Thyroid gland (tissue), 4 donors: Measurements from ENCODE around the gene LDB2.

Experiments used
- CTCF ChIP-seq, 6 experiments: fragments of 200-600 bp in 3 of 6; fragments of 450-650 bp in 3 of 6; sonication (generic) in 3 of 6; IDR thresholded peaks; one replicate each; pipeline ENCODE4 v1.5.1; 2016 to 2019; ENCODE audit warnings: antibody characterized with exemption in 6 of 6, mild to moderate bottlenecking in 2 of 6, inconsistent platforms in 1 of 6, moderate library complexity in 1 of 6
- POLR2A ChIP-seq, 2 donors: fragments of 450-650 bp; IDR thresholded peaks; one replicate each; pipeline ENCODE4 v1.6.1; 2017; ENCODE audit warnings: antibody characterized with exemption in 2 of 2, mild to moderate bottlenecking in 2 of 2, moderate library complexity in 1 of 2

GRCh38 chr4:16713696-16714095 is 184.7 kb downstream of the LDB2 start:
- TF ChIP-seq CTCF (IDR thresholded peaks at IDR 0.05) (no peak), POLR2A (IDR thresholded peaks at IDR 0.05) (no peak)
